Caki2 (cell line): Measurements from ENCODE around the gene RRP12. TPM values are rescaled to one million over a fixed set of nuclear protein-coding genes. Genes with fewer than 3 reads are reported as not detected.
A peak's percentile ranks its signal among the peaks of the same experiment; 100 is the strongest.
"Not testable (repeated sequence)": the region's sequence is repeated elsewhere in the genome, so short reads cannot be mapped to it uniquely, and the experiment has no call there.

Source experiments
- DNase-seq: peaks from one replicate; pipeline ENCODE4 v3.0.0-alpha.2; 2015; ENCODE audit warnings: low read depth
- in situ Hi-C: cut with HindIII; loops from 2 replicates; pipeline ENCODE4 v1.10.0; 2016; ENCODE audit warnings: low sequenced_read_pairs, low pct_unique_long_range_greater_than_20kb, mixed read lengths
- total RNA-seq: library from RNA; depleted of rRNA; stranded (reverse); fragments of >200 nt; shearing (Covaris generic); gene quantifications from 2 replicates; pipeline ENCODE4 v1.2.3, GENCODE V29; 2014; ENCODE audit warnings: low replicate concordance; rRNA removed

The RRP12 gene
- total RNA-seq, result 15.5 and 19.9 TPM in 2 replicates

GRCh38 chr10:97400665-97401454, at the start of gene RRP12:
TSS of gene RRP12 (minus strand) at chr10:97401340. CDS start at chr10:97401231, 109 bp downstream.
- in situ Hi-C loops, result no loop called here

GRCh38 chr10:97450828-97451227, 49.7 kb upstream of the RRP12 start:
- in situ Hi-C loops, result no loop called here
- DNase-seq, result no peak

More at GRCh38 chr10:97400665-97401454, at the start of gene RRP12:
- peak; percentile 95 for DNase-seq

- DNase-seq, result peak; percentile 89
- in situ Hi-C loops, result no loop called here
Measured at GRCh38 chr10:97445722-97446639, 44.8 kb upstream of the RRP12 start, which contains the start of the genes EXOSC1 and ZDHHC16. TSS of gene EXOSC1 (minus strand) at chr10:97446006. CDS start at chr10:97445985, 21 bp downstream. TSS of gene ZDHHC16 (plus strand) at chr10:97446175. CDS start at chr10:97451676, 5,501 bp downstream.

- DNase-seq, result no peak
- in situ Hi-C loops, result no loop called here
Measured at GRCh38 chr10:97445357-97445721, 44.2 kb upstream of the RRP12 start.

GRCh38 chr10:97444212-97444611, 43.1 kb upstream of the RRP12 start:
- no peak for DNase-seq
- in situ Hi-C loops, result no loop called here

- in situ Hi-C loops, result no loop called here
- no peak for DNase-seq
Measured at GRCh38 chr10:97442277-97442676, 41.1 kb upstream of the RRP12 start.

GRCh38 chr10:97435211-97435610, 34.1 kb upstream of the RRP12 start:
- in situ Hi-C loops, result no loop called here
- DNase-seq, result no peak

- in situ Hi-C loops, result no loop called here
- DNase-seq, result no peak
Measured at GRCh38 chr10:97434557-97434956, 33.4 kb upstream of the RRP12 start.

GRCh38 chr10:97434055-97434454, 32.9 kb upstream of the RRP12 start:
- in situ Hi-C loops, result no loop called here
- peak; percentile 33 for DNase-seq

- peak; percentile 36 for DNase-seq
- in situ Hi-C loops, result no loop called here
Measured at GRCh38 chr10:97428572-97428981, 27.4 kb upstream of the RRP12 start.

GRCh38 chr10:97427571-97428179, 26.5 kb upstream of the RRP12 start:
- peak; percentile 46 for DNase-seq
- in situ Hi-C loops, result no loop called here

- in situ Hi-C loops, result no loop called here
- DNase-seq, result no peak
Measured at GRCh38 chr10:97426776-97427570, 25.8 kb upstream of the RRP12 start.

- DNase-seq, result peak; percentile 97
- in situ Hi-C loops, result no loop called here
Measured at GRCh38 chr10:97425964-97426775, 25.0 kb upstream of the RRP12 start, which contains the start of gene PGAM1. TSS of gene PGAM1 (plus strand) at chr10:97426191. CDS start at chr10:97426308, 117 bp downstream.

GRCh38 chr10:97423757-97424098, 22.6 kb upstream of the RRP12 start:
- in situ Hi-C loops, DNase-seq: not testable (repeated sequence)

- in situ Hi-C loops, result no loop called here
- no peak for DNase-seq
Measured at GRCh38 chr10:97416565-97416964, 15.4 kb upstream of the RRP12 start.

GRCh38 chr10:97412891-97413304, 11.8 kb upstream of the RRP12 start:
- in situ Hi-C loops, result no loop called here
- peak; percentile 62 for DNase-seq

- in situ Hi-C loops, result no loop called here
- peak; percentile 72 for DNase-seq
Measured at GRCh38 chr10:97411406-97411805, 10.3 kb upstream of the RRP12 start.
